K562 (cell line): ENCODE measurements around the gene HSPA8.

Source experiments
- HDAC2 ChIP-seq: fragments of 450-650 bp; IDR thresholded peaks from 2 replicates; pipeline ENCODE4 v1.6.1; 2016; ENCODE audit warnings: mild to moderate bottlenecking
- HNRNPLL ChIP-seq: fragments of 200-400 bp; formaldehyde crosslinking; IDR thresholded peaks from 2 replicates; pipeline ENCODE4 v1.6.1; 2017; ENCODE audit warnings: low read length, low read depth, mild to moderate bottlenecking; ENCODE audit not compliant: poor library complexity, severe bottlenecking
- SRF ChIP-seq, 2 experiments: fragments of 250-450, 450-650 bp in 1 of 2; sonication (Bioruptor Pico) in 1 of 2; sonication (generic) in 1 of 2; formaldehyde crosslinking; IDR thresholded peaks; 2 replicates each; pipeline versions ENCODE4 v1.5.0 to v1.5.1; 2020 to 2022; ENCODE audit warnings: mild to moderate bottlenecking in 1 of 2, missing genetic modification reagents in 1 of 2
- ZKSCAN8 ChIP-seq: fragments of 200-800 bp; sonication (Bioruptor generic); IDR thresholded peaks from 2 replicates; pipeline ENCODE4 v1.6.1; 2016; ENCODE audit warnings: missing genetic modification characterization, missing compliant biosample characterization
- TF ChIP-seq, protein P1 (sequence below), 3 experiments: IDR thresholded peaks in 2 of 3; conservative IDR thresholded peaks in 1 of 3; 2 replicates each; pipeline ENCODE4 v1.5.1; 2011 to 2012; ENCODE audit warnings: low read length in 3 of 3, mild to moderate bottlenecking in 3 of 3, control low read depth in 2 of 3, improper control_type of control experiment in 1 of 3, inconsistent platforms in 1 of 3, low read depth in 1 of 3, mixed read lengths in 1 of 3, moderate library complexity in 1 of 3; ENCODE audit not compliant: insufficient read depth in 2 of 3

DNA sequence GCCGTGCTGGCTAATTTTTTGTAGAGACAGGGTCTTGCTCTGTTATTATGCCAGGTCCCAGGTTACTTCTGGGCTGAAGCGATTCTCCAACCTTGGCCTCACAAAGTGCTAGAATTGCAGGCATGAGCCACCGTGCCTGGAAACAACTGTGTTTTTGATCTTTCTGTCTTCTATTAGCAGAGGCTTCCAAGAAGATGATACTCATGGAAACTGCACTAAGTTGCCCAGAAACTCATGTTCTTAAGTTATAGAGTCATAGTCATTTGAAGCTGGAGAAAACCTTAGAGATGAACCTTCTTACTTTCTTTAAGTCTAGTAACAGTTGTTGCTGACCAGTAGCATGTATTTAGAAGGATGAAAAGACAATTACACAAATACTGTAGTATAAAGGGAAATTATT, 37.1 kb upstream of the HSPA8 start:
- TF ChIP-seq ZKSCAN8 (CRISPR knock-in tag) (no peak), HNRNPLL (no peak), HDAC2 (no peak), SRF (CRISPR knock-in tag; IDR thresholded peaks at IDR 0.05) (no peak)
- TF ChIP-seq, protein P1, sequence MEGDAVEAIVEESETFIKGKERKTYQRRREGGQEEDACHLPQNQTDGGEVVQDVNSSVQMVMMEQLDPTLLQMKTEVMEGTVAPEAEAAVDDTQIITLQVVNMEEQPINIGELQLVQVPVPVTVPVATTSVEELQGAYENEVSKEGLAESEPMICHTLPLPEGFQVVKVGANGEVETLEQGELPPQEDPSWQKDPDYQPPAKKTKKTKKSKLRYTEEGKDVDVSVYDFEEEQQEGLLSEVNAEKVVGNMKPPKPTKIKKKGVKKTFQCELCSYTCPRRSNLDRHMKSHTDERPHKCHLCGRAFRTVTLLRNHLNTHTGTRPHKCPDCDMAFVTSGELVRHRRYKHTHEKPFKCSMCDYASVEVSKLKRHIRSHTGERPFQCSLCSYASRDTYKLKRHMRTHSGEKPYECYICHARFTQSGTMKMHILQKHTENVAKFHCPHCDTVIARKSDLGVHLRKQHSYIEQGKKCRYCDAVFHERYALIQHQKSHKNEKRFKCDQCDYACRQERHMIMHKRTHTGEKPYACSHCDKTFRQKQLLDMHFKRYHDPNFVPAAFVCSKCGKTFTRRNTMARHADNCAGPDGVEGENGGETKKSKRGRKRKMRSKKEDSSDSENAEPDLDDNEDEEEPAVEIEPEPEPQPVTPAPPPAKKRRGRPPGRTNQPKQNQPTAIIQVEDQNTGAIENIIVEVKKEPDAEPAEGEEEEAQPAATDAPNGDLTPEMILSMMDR (IDR thresholded peaks at IDR 0.05 in 2 of 3, conservative IDR thresholded peaks at IDR 0.05 in 1 of 3; ENCODE audit: insufficient read depth in 2 of 3, low read depth in 1 of 3, low read length in 3 of 3) = no peak
